ENCODE measurements around the gene BMI1.
A peak's percentile ranks its signal among the peaks of the same experiment; 100 is the strongest.

The BMI1 gene

DNA sequence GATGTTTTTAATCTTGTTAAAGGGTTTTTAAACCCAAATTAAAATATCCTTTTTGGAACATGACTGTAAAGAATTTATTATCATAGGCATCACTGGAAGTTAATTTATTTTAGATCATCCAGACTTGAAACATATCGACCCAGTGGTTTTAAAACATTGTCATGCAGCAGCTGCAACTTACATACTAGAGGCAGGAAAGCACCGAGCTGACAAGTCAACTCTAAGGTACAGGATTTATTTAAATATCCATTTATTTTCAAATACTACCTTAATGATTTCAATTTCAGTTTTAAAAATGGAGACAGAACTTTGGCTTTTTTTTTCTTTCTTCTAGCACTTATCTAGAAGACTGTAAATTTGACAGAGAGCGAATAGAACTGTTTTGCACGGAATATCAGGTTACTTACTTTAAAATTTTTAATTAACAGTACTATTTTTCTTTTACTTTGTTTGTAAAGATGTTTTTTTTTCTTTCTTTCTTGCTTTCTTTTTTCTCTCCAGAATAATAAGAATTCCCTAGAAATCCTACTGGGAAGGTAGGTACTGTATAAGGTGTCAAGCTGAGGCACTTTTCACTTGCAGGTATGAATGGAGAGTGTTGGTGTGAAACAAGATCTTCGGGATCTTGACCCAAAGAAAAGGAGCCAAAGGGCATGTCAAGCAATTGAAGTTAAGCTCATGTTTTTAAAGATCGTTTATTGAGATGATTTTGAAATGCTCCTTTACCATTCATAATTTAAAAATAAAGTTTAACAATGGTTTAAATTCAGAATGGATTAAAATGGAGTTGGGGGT lies 2.9 kb upstream of the BMI1 start:
- intact Hi-C loops (cut with DNase I): loop anchor here (5.0 kb wide), 1 partner anchor 66 kb away; no protein-coding TSS in a partner anchor
- no peak for DNase-seq

DNA sequence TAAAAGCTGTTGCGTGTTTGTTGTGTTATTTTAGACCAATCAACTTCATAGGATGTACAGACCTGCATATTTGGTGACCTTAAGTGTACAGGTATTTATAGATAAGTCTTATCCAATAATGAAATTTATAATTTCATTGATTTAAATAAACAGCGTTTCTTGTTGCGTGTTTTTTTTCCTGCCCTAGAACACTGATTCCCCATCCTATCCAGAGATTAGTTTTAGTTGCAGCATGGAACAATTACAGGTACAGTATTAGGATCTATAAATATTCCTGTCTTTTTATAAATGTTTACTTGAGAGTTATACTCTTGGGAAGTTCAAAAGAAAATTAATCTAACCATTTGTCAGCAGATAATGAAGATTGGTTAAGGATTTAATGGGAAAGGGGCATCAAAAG lies 2.1 kb upstream of the BMI1 start:
- DNase-seq: no peak
- intact Hi-C loops (cut with DNase I): loop anchor here (5.0 kb wide), 1 partner anchor 66 kb away; no protein-coding TSS in a partner anchor

DNA sequence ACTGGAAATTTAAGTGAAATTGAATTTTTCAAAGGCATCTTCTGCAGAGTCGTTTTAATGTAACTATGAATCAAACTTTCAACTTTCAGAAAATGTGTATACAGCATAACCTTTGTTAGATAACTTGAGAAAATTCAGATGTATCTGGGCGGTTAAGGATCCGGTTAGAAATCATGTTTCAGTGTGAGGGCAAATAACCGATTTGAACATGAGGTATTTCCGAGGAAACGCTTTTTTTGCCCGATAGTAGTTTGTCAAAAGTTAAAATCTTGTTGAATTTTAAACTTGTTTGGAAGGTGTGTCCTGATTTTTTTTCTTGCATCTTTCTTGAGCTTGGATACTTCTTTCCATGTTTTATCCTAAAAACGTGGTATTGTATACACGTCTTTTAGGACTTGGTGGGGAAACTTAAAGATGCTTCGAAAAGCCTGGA lies 1.3 kb upstream of the BMI1 start:
- intact Hi-C loops (cut with DNase I): loop anchor here (5.0 kb wide), 1 partner anchor 67 kb away; no protein-coding TSS in a partner anchor

DNA sequence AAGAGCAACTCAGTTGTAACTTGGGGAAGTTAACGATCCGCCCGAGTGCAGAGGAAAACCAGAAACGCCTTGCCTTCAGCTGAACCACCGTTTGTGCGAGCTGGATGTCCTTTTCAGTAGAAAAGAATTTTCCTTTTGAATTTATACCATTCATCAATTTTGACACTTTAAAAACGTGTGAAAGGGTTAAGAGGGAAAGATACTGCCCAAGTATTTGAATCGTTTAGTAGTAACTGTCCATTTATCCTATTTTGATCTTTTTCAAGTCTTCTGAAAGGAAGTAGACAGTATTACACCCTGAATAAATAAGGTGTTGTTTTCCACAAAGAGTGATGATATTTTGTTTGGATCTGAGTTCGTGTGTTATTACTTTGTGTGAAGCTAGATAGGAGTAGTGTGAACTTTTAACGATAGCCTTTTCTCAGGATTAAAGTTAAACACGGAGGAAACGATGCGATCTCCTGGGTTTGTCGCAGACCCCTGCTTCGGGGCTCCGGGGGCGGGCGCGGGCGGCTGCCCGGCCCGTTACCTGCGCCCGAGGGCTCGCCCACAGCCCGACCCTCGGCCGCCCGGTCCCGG lies 830 bp upstream of the BMI1 start:
- DNase-seq: peak in 13 of 42 donors; percentile 20 to 49 (median 28)
- intact Hi-C loops (cut with DNase I): loop anchor here (5.0 to 10.0 kb wide), 4 partner anchors 68 to 795 kb away; partner anchors contain the start of gene SKIDA1

More for the DNA sequence above, 1.3 kb upstream of the BMI1 start:
- no peak for DNase-seq

DNA sequence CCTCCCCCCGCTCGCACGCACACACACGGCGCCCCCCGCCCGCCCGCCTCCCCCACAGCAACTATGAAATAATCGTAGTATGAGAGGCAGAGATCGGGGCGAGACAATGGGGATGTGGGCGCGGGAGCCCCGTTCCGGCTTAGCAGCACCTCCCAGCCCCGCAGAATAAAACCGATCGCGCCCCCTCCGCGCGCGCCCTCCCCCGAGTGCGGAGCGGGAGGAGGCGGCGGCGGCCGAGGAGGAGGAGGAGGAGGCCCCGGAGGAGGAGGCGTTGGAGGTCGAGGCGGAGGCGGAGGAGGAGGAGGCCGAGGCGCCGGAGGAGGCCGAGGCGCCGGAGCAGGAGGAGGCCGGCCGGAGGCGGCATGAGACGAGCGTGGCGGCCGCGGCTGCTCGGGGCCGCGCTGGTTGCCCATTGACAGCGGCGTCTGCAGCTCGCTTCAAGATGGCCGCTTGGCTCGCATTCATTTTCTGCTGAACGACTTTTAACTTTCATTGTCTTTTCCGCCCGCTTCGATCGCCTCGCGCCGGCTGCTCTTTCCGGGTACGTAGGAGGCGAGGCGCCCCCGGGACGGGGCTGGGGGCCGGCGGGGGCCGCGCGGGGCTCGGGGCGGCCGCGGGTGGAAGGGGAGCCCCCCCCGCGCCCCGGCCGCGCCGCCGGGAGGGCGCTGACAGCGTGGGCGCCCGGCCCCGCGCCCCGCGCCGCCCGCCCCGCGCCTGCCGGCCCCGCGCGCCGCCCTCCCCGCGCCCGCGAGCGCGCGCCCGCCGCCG lies 441 bp downstream of the BMI1 start:
- peak in 40 of 42 donors; percentile 42 to 85 (median 64) for DNase-seq
- intact Hi-C loops (cut with DNase I): loop anchor here (5.0 to 10.0 kb wide), 3 partner anchors 116 to 797 kb away; partner anchors contain the start of gene SKIDA1

DNA sequence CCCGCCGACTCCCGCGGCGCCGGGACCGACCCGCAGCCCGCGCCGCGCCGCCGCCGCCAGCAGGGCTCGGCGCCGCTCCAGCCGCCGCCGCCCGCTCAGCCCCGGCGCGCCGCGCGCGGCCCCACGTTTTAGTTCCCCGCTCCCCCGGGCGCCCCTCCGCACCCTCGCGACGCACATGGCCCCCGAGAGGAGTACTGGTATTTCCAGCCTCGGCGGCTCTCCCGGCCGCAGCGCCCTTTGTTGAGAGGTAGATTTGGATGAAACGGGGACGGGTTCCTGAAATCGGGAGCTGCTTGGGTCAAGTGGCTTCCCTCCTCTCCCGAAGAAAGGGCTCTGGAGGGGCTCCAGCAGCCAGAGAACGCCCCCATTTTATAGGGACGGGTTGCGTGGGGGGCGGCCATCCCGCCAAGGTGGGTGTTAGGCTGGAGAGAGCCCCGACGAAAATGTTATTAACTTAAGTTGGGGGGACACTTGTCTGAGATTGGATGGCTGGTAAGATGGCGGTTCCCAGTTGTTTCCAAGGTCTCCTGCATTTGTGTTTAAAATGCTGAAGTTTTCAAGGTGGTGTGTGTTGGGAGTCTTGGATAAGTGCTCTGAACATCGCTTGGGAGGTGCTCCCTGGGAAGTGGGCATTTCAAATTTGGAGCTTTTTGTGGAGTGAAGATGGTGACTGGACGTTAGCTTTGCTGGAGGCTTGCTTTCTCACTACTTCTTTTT lies 1.2 kb downstream of the BMI1 start:
- intact Hi-C loops (cut with DNase I): loop anchor here (5.0 to 10.0 kb wide), 3 partner anchors 115 to 797 kb away; partner anchors contain the start of gene SKIDA1
- DNase-seq: peak in 27 of 42 donors; percentile 13 to 72 (median 44)

DNA sequence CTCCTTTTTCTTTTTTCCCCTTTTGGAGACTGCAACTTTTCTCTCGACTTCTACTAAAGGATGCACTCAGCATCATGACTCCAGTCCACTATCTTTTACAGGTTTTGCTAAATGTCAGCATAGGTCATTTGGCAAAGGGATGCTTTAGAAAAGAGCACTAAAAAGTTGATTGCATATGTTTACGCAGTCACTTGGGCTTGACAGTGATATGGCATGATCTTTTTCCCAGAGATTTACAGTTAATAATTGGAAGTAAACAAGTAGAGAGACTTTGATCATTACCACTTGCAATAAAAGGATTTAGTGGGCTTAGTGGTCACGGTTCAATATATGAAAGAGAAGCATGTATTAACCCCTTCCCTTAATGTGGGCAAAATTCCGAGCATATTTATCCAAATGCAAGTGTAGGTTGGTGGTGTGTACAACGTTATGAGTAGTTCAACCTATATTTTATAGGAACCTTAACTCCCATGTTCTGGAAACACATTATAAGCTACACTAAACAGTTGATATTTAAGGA lies 1.8 kb downstream of the BMI1 start:
- no peak for DNase-seq
- intact Hi-C loops (cut with DNase I): loop anchor here (5.0 to 10.0 kb wide), 3 partner anchors 115 to 798 kb away; partner anchors contain the start of gene SKIDA1

DNA sequence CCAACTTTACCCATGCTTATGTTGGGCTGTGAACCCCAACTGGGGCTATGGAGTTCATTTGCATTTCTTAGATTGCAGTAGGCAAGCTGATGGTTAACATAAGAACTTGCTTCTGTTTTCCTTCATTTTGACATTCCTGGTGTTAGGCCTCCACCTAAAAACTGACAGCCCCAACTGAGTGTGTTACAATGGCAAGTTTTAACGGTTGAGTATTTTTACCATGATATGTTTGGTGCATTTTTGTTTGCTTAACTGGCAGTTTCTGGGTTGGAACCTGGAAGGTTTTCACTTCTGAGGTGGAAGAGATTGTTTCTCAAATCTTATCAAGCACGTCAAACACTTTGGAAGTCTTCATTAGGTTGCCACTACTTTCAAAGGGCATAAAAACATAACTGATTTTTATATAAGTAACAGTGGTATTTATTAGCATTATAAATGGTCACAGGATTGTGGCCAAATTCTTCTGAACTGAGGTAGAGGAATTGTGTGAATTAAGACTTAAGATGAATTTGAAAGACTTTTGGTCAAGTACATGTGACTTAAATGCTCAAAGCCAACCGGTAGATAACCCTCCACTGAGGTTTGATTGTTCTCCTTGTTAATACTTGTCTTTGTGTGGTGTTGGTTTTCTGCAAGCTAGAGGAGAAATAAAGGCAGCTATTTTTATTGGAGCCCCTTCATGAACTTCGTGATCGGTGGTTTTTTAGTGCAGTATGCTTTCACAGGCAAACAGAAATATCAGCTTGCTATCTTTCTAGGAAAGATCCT lies 2.8 kb downstream of the BMI1 start:
- intact Hi-C loops (cut with DNase I): loop anchor here (5.0 to 10.0 kb wide), 3 partner anchors 114 to 799 kb away; partner anchors contain the start of gene SKIDA1
- DNase-seq: no peak

DNA sequence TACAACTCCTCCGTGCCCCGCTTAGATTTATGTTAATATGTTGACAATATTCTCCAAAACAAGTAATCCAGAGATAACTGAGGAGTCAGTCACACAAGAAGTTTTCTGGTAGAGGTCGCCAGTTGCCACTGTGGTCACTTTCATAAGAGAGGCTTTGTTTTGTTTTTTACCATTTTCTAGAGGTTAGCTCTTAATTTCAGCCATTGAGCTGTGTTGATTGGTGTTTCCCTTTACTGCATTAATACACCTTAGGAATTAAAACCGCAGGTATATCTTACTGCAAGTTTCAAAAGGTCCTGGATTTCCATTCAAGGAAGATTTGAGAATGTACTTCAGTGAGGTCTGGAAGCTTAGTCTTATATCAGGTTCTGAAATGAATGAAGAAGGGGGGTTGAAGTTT lies 3.5 kb downstream of the BMI1 start:
- intact Hi-C loops (cut with DNase I): loop anchor here (5.0 to 10.0 kb wide), 3 partner anchors 113 to 800 kb away; partner anchors contain the start of gene SKIDA1
- DNase-seq: no peak

DNA sequence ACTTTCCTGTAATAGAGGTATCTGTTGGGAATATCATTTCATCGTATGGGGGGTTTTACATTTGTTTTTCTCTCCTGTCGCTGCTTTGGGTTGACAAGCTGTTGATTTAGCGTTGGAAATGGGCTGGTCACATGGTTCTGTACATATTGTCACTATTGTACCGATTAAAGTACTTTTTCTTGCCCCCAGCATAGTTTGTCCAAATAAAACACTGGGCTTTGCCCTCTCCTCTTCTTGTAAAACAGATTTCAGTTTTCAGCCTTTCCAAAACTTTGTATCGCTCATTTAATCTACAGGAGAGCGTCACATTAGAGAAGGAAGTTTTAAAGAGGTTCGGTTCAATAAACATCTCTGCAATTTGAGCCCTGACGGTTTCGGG lies 4.0 kb downstream of the BMI1 start:
- no peak for DNase-seq
- intact Hi-C loops (cut with DNase I): loop anchor here (5.0 to 10.0 kb wide), 4 partner anchors 112 to 800 kb away; partner anchors contain the start of genes DNAJC1 and SKIDA1

DNA sequence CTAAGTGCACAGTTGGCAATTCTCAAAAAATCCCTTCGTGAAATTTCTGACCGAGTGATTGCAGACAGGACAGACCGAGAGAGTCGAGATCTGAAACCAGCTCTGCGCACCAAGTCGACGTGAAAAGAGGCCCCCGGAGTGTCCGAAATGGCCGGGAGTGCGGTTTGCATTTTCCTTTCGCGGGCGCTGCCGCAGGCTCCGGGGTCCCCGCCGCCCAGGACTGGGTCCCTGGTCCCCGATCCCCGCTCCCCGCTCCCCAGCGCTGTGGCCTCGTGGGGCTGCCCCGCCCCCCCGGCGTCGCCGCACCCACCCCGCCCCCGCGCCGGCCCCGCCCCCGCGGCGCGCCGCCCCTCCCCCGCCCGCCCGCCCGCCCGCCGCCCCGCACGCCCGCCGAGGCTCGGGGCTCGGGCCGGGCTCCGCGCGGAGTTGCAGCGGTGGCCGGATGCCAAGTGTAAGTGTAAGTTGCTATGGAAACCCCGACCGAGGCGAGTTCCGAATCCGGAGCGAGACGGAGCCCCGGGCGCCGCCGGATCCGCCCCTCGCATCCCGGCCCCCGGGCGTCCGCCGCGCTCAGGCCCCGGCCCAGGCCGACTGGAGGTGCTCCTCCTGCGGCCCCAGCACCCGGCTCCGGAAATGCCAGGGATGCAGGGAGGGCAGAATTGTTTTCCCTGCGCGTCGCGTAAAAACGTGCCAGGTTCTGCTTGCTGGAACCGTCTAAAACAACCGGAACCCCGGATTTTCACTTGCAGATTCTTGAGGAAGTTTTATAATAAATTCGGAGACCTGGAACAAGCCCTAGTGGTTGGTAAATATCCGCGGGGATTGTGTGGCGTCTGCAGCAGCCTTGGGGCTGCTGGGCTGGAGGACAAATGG lies 4.6 kb downstream of the BMI1 start:
- peak in 41 of 42 donors; percentile 48 to 85 (median 68) for DNase-seq
- intact Hi-C loops (cut with DNase I): loop anchor here (5.0 to 10.0 kb wide), 2 partner anchors 323 to 801 kb away; partner anchors contain the start of genes DNAJC1 and SKIDA1

DNA sequence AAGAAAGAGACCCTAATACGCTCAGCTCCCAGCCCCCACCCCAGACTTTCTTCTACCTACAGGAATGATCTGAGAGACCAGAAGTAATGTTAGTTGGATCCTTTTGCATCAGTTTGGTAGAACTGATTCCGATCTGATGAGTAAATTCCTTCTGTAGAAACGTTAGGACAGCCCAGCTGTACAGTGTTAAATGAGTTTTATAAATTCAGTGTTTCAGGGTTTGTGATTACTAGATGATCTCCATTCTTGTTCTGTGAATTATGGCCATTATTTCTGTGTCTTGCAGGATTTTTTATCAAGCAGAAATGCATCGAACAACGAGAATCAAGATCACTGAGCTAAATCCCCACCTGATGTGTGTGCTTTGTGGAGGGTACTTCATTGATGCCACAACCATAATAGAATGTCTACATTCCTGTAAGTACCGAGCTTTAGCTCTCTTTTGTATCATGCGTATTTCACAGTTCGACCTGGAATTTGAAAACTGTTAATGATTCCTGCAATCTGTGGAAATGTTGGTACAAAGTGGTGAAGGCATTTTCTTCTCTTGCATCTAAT lies 5.3 kb downstream of the BMI1 start:
- DNase-seq: no peak
- intact Hi-C loops (cut with DNase I): loop anchor here (5.0 to 10.0 kb wide), 2 partner anchors 324 to 801 kb away; partner anchors contain the start of genes DNAJC1 and SKIDA1

DNA sequence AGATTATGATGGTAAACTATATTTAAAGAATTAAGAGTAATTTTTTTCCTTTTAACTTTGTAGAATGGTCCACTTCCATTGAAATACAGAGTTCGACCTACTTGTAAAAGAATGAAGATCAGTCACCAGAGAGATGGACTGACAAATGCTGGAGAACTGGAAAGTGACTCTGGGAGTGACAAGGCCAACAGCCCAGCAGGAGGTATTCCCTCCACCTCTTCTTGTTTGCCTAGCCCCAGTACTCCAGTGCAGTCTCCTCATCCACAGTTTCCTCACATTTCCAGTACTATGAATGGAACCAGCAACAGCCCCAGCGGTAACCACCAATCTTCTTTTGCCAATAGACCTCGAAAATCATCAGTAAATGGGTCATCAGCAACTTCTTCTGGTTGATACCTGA lies 8.3 kb downstream of the BMI1 start:
- DNase-seq: no peak
- intact Hi-C loops (cut with DNase I): loop anchor here (5.0 to 10.0 kb wide), 2 partner anchors 327 to 804 kb away; partner anchors contain the start of genes DNAJC1 and SKIDA1

DNA sequence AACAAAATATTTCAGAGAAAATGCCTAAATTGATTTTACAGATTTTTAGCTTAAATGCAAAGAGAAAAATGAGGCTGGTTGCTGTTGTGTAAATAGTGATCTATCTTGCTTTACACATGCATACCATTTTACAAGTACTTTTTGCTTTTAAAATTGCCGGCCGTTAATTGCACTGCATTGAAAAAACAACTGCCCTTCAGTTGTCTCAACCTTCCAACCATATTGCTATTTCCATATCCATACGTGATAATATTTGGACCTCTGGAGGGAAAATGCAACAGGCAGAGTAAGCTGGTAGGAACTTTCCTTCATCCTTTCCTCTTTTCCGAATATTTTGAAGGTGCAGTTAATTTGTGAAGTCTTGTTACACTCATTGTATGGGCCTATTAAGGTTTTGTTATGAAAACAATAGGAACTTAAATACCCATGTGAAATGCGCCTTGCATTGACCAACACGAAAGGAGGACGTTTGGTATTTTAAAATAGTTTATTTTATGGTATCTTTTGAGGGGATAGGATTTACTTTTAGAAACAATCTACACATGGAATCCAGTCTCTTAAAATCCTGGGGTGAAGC lies 11.3 kb downstream of the BMI1 start:
- intact Hi-C loops (cut with DNase I): no loop called here
- DNase-seq: no peak

DNA sequence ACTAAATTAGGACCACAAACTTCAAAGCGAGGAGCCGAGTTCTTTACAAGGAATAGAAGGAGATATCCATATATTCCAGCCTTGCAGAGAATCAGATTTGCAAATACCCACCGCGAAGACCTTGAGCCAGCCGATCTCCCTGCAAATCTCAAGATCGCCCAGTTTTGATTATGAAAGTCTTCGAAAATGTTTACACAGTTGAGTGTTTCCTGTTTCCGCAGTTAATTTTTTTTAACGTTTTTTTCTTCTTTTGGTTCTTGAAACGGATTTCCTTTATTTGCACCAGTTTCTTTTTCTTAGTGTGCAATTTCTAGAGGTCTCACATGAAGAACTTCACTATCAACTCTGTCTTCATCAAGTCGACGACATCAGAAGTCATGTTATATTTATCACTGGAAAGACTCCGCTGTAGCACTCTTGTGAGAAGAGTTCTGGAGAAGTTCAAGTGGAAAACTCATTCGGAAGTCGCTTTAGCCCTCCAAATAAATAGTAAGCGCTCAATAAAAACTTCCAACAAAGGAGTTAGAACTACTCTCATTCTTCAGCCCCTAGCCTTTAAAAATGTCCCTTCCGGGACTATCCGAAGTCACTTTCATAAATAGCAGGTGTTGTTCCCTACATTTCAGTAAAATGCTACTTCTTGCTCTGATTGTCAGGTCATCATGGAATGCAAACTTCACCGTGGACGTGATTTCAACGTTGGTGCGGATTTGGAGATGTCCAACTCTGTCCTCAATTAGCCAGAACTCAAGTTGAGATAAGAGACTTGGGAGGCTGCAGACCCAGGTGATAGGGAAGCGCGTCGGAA lies 12.5 kb downstream of the BMI1 start:
- DNase-seq: no peak
- intact Hi-C loops (cut with DNase I): no loop called here
